ENCODE data around the gene AUTS2.

The AUTS2 gene

GRCh38 chr7:70764701-70765208 is 1166.5 kb downstream of the AUTS2 start:
- no peaks in the 10 kb centered on the region for H3K27me3 ChIP-seq (ENCODE audit: insufficient read depth, low read length, poor library complexity, severe bottlenecking)
- no peak overlapping the region for H2AFZ ChIP-seq (ENCODE audit: low read length)
- peaks cover 38% of the 10 kb centered on the region for H3K79me2 ChIP-seq (ENCODE audit: insufficient read depth, low read length)
- peaks cover 12% of the 10 kb centered on the region for H4K20me1 ChIP-seq (ENCODE audit: insufficient read depth, low read length, poor library complexity, severe bottlenecking)
- H3K9me3 ChIP-seq (ENCODE audit: insufficient read depth, low read depth, low read length), result no peaks in the 10 kb centered on the region
- H3K9me2 ChIP-seq (replicated peaks; ENCODE audit: low read depth, low read length), result no peaks in the 10 kb centered on the region
- H3K4me3 ChIP-seq (ENCODE audit: low read length, poor library complexity, severe bottlenecking), result no peak overlapping the region
- no peak for TF ChIP-seq CTCF (conservative IDR thresholded peaks at IDR 0.05; ENCODE audit: low read length)
- H3K4me1 ChIP-seq (ENCODE audit: insufficient read depth, low read length, poor library complexity, severe bottlenecking), result no peaks in the 10 kb centered on the region
- no peaks in the 10 kb centered on the region for H3F3A ChIP-seq (ENCODE audit: low read depth)
- no peak overlapping the region for H3K4me2 ChIP-seq (ENCODE audit: low read depth, low read length, poor library complexity, severe bottlenecking)
- H3K9ac ChIP-seq (ENCODE audit: low read depth, low read length, poor library complexity, severe bottlenecking), result no peak overlapping the region
- H3K36me3 ChIP-seq (ENCODE audit: insufficient read depth, low read length), result peaks cover 48% of the 10 kb centered on the region; the same call in 1 of the 2 replicates

GRCh38 chr7:70765651-70766050 is 1167.4 kb downstream of the AUTS2 start:
- Histone ChIP-seq H3K4me2 (ENCODE audit: low read depth, low read length, poor library complexity, severe bottlenecking) (no peak overlapping the region), H2AFZ (ENCODE audit: low read length) (no peak overlapping the region), H4K20me1 (ENCODE audit: insufficient read depth, low read length, poor library complexity, severe bottlenecking) (peaks cover 12% of the 10 kb centered on the region), H3K4me3 (ENCODE audit: low read length, poor library complexity, severe bottlenecking) (no peak overlapping the region), H3K79me2 (ENCODE audit: insufficient read depth, low read length) (peaks cover 31% of the 10 kb centered on the region), H3K9me3 (ENCODE audit: insufficient read depth, low read depth, low read length) (no peaks in the 10 kb centered on the region), H3K36me3 (ENCODE audit: insufficient read depth, low read length) (peaks cover 57% of the 10 kb centered on the region; the same call in 1 of the 2 replicates), H3K27me3 (ENCODE audit: insufficient read depth, low read length, poor library complexity, severe bottlenecking) (no peaks in the 10 kb centered on the region), H3K9ac (ENCODE audit: low read depth, low read length, poor library complexity, severe bottlenecking) (no peak overlapping the region), H3K9me2 (replicated peaks; ENCODE audit: low read depth, low read length) (no peaks in the 10 kb centered on the region), H3F3A (ENCODE audit: low read depth) (no peaks in the 10 kb centered on the region), H3K4me1 (ENCODE audit: insufficient read depth, low read length, poor library complexity, severe bottlenecking) (no peaks in the 10 kb centered on the region)
- TF ChIP-seq CTCF (conservative IDR thresholded peaks at IDR 0.05; ENCODE audit: low read length), result no peak

GRCh38 chr7:70766109-70766508 is 1167.8 kb downstream of the AUTS2 start:
- H3K9me3 ChIP-seq (ENCODE audit: insufficient read depth, low read depth, low read length), result no peaks in the 10 kb centered on the region
- H3K9me2 ChIP-seq (replicated peaks; ENCODE audit: low read depth, low read length), result no peaks in the 10 kb centered on the region
- no peaks in the 10 kb centered on the region for H3K4me1 ChIP-seq (ENCODE audit: insufficient read depth, low read length, poor library complexity, severe bottlenecking)
- TF ChIP-seq CTCF (conservative IDR thresholded peaks at IDR 0.05; ENCODE audit: low read length) (no peak), EZH2phosphoT487 (IDR thresholded peaks at IDR 0.05; ENCODE audit: borderline replicate concordance) (no peak)
- peaks cover 61% of the 10 kb centered on the region; the same call in 1 of the 2 replicates for H3K36me3 ChIP-seq (ENCODE audit: insufficient read depth, low read length)
- H2AFZ ChIP-seq (ENCODE audit: low read length), result no peak overlapping the region
- H3K4me2 ChIP-seq (ENCODE audit: low read depth, low read length, poor library complexity, severe bottlenecking), result no peak overlapping the region
- peaks cover 26% of the 10 kb centered on the region for H3K79me2 ChIP-seq (ENCODE audit: insufficient read depth, low read length)
- no peaks in the 10 kb centered on the region for H3K27me3 ChIP-seq (ENCODE audit: insufficient read depth, low read length, poor library complexity, severe bottlenecking)
- H4K20me1 ChIP-seq (ENCODE audit: insufficient read depth, low read length, poor library complexity, severe bottlenecking), result peaks cover 8% of the 10 kb centered on the region
- no peak overlapping the region for H3K9ac ChIP-seq (ENCODE audit: low read depth, low read length, poor library complexity, severe bottlenecking)
- H3K4me3 ChIP-seq (ENCODE audit: low read length, poor library complexity, severe bottlenecking), result no peak overlapping the region
- H3F3A ChIP-seq (ENCODE audit: low read depth), result no peaks in the 10 kb centered on the region
